Pons (tissue), 1 donor: ENCODE data around the gene CALCA.

Source experiments
- DNase-seq: peaks from one replicate; pipeline ENCODE4 v3.0.0-alpha.2; 2016; ENCODE audit warnings: low spot score

The CALCA gene

DNA sequence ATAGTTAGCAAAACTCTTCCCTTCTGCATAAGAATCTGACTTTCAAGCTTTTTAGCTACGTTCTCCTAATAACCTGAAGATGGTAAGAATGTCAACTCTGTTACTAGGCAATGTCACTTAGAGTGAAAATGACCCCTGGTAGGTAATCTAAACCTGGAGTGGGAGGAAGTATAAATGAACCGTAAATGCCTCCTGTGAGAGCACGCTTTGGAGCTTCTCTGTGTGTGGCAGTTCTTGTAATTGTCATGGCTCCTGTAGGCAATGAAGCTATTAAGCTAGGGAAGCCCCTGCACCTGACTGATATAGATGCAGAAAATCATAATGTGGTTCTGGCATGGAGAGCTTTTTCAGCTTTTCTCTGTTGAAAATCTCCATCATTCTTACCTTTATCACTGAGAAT is 29.4 kb downstream of the CALCA start:
- no peak for DNase-seq

DNA sequence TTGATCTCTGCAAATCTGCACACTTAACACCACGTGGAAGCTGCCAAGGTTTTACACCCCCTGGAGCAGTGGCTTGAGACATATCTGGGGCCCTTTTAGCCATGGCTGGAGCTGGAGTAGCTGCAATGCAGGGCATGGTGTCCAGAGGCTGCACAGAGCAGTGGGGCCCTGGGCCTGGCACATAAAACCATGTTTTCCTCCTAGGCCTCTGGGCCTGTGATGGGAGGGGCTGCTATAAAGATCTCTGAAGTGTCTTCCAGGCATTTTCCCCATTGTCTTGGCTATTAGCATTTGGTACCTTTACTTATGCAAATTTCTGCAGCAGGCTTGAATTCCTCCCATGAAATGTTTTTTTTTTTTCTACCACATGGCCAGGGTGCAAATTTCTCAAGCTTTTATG is 33.2 kb downstream of the CALCA start:
- DNase-seq = no peak

DNA sequence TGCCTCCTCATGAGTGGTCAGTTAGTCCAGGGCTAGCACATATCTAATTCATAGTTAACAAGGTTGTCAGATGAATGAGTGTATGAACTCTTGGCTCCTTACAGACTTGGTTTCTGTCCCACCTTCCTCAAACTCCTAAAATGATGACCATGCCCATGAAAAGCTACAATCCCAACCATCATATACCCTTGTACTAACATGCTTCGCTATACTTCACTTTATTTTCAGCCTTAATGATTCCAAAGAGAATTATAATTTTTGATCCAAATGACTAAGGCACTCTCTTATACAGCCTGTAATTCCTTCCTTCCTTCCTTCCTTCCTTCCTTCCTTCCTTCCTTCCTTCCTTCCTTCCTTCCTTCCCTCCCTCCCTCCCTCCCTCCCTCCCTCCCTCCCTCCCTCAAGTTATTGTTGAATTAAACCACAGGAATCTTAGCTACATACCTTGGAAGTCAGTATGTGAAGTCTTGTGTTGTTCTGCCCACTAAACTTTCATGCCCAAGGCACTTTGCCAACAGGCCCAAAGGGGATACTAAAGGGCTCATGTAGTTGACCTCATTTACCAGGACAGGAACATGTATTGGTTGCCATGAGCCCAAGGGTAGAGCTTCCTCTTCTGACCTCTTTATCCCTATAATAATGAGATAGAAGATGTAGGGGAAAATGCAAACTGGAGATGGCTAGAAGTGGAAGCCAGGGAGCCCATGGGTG is 37.4 kb downstream of the CALCA start:
- no peak for DNase-seq

DNA sequence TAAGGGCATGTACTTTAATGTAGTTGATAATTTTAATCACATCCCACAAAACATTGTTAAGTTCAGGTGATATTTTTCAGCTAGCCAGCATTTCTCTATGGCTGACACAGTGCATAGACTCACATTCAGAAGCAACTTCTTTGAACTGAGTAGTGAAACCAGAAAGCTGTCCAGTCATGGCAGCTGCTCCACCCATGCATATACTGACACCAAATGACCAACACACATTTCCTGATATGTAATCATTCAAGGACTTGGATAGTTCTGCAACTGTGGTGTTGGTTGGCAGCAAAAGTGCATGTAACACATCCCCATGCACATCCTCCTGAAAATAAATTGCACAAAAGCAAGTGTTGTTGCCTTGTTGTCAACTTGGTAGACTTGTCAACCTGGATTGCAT is 39.7 kb downstream of the CALCA start:
- no peak for DNase-seq

DNA sequence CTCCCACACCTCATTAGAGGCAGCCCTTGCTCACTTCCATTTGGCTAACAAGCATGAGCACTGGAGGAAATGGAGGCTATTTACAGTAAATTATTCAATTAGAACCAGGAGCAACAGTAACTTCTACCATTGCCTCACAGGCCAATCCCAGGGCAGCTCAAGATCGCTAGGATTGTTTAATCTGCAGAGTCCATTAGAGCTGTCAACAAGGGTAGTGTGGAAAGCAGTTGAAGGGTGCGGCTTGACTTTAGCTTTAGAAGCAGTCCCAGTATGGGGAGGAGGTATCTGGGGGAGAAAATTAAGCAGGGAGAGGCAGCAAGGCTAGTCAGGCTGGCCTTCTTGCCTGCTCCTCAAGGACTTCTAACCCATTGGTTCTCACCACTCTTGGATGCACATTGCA is 41.8 kb downstream of the CALCA start:
- no peak for DNase-seq

DNA sequence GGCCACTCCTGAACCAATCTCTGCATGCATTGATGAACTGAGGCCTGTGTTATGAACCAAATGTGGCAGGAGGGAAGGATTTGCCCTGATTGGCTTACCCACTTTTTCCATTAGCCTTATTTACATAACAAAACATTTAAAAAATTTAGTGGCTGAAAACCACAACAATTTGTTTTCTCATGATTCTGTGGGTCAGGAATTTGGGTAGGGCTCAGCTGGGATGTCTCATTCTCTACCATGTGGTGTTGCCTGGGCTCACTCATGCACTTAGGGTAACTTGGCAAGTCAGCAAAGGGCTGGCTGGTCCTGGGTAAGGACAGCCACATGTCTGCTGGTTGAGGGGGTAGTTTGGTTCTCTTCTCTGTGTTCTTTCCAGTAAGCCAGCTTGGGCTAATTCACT is 45.0 kb downstream of the CALCA start:
- DNase-seq = no peak

DNA sequence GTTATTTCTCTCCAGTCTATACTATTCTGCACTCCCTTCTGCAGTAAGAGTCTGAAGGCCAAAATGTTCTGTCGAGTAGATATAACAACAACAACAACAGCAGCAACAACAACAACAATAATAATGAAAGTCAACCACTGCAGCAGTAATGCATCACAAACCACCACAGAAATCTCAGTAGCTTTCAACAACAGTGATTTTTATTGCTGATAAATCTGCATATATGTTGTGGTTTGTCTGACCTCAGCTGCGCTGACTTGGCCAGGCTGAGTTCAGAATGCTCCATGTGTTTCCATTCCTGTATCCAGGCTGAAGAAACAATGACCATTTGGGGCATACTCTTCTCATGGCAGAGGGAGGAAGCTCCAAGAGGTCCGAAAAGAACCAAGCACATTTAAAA is 47.8 kb downstream of the CALCA start:
- no peak for DNase-seq
